NK-92 treated with Interleukin-12 subunit alpha and Interleukin-12 subunit beta, amount 100 ng/mL, for 24 hours (cell line): ENCODE results near the gene RBBP8NL.

Experiments
- DNase-seq: peaks from one replicate; lab custom pipeline; 2025; lab: John Stamatoyannopoulos, UW

The RBBP8NL gene

GRCh38 chr20:62408640-62409039 is 18.7 kb downstream of the RBBP8NL start:
- no peak for DNase-seq

GRCh38 chr20:62408055-62408454 is 19.3 kb downstream of the RBBP8NL start:
- no peak for DNase-seq

- peak; percentile 84 for DNase-seq
Measured at GRCh38 chr20:62407221-62407992, 19.9 kb downstream of the RBBP8NL start, which contains the start of gene CABLES2. Gene CABLES2, minus strand, starts transcription at chr20:62407285. Its CDS starts 9 bp downstream, at chr20:62407276.

- no peak for DNase-seq
Measured at GRCh38 chr20:62406635-62407176, 20.6 kb downstream of the RBBP8NL start.

GRCh38 chr20:62405981-62406513 is 21.3 kb downstream of the RBBP8NL start:
- DNase-seq: no peak

- no peak for DNase-seq
Measured at GRCh38 chr20:62405108-62405980, 22.0 kb downstream of the RBBP8NL start.

- DNase-seq: no peak
Measured at GRCh38 chr20:62404761-62405107, 22.6 kb downstream of the RBBP8NL start.

- no peak for DNase-seq
Measured at GRCh38 chr20:62404112-62404665, 23.1 kb downstream of the RBBP8NL start.

- DNase-seq: no peak
Measured at GRCh38 chr20:62403331-62403730, 24.0 kb downstream of the RBBP8NL start.

- no peak for DNase-seq
Measured at GRCh38 chr20:62402456-62403150, 24.7 kb downstream of the RBBP8NL start.

- DNase-seq: no peak
Measured at GRCh38 chr20:62401331-62401779, 26.0 kb downstream of the RBBP8NL start.

GRCh38 chr20:62400541-62400940 is 26.8 kb downstream of the RBBP8NL start:
- DNase-seq: no peak

GRCh38 chr20:62400021-62400420 is 27.3 kb downstream of the RBBP8NL start:
- no peak for DNase-seq

GRCh38 chr20:62398120-62398821 is 29.1 kb downstream of the RBBP8NL start:
- DNase-seq: no peak

- DNase-seq: no peak
Measured at GRCh38 chr20:62396367-62397239, 30.7 kb downstream of the RBBP8NL start.

GRCh38 chr20:62395311-62396242 is 31.8 kb downstream of the RBBP8NL start:
- no peak for DNase-seq

GRCh38 chr20:62394248-62395245 is 32.8 kb downstream of the RBBP8NL start:
- DNase-seq: no peak
